Inflammatory macrophage treated with lipopolysaccharide for 4 hours (primary cell): ENCODE measurements around the gene ITGB2.
"Not testable (repeated sequence)": the region's sequence is repeated elsewhere in the genome, so short reads cannot be mapped to it uniquely, and the experiment has no call there.

ENCODE experiments used
- DNase-seq: peaks from one replicate; pipeline ENCODE4 v3.0.0-alpha.2; 2020

ITGB2 gene

GRCh38 chr21:44925378-44925755, 4.7 kb upstream of the ITGB2 start:
- DNase-seq: no peak

GRCh38 chr21:44924606-44925377, 4.1 kb upstream of the ITGB2 start:
- DNase-seq: peak; percentile 92

GRCh38 chr21:44923480-44924084, 2.9 kb upstream of the ITGB2 start:
- peak; percentile 74 for DNase-seq

GRCh38 chr21:44921928-44922327, 1.2 kb upstream of the ITGB2 start:
- DNase-seq: no peak

GRCh38 chr21:44919913-44920693, 596 bp downstream of the ITGB2 start:
- DNase-seq: no peak

- peak; percentile 56 for DNase-seq
Measured at GRCh38 chr21:44919111-44919912, 1.4 kb downstream of the ITGB2 start.

GRCh38 chr21:44918581-44919033, 2.1 kb downstream of the ITGB2 start:
- DNase-seq: no peak

- DNase-seq: no peak
Measured at GRCh38 chr21:44918107-44918470, 2.6 kb downstream of the ITGB2 start.

GRCh38 chr21:44917446-44918106, 3.1 kb downstream of the ITGB2 start:
- DNase-seq: no peak

- DNase-seq: no peak
Measured at GRCh38 chr21:44916965-44917364, 3.7 kb downstream of the ITGB2 start.

- peak; percentile 79 for DNase-seq
Measured at GRCh38 chr21:44914176-44914874, 6.4 kb downstream of the ITGB2 start.

GRCh38 chr21:44913425-44914175, 7.1 kb downstream of the ITGB2 start:
- DNase-seq: no peak

GRCh38 chr21:44912506-44913412, 7.9 kb downstream of the ITGB2 start:
- not testable (repeated sequence) for DNase-seq

- DNase-seq: no peak
Measured at GRCh38 chr21:44912158-44912473, 8.6 kb downstream of the ITGB2 start.

- peak; percentile 78 for DNase-seq
Measured at GRCh38 chr21:44911384-44912157, 9.1 kb downstream of the ITGB2 start.

GRCh38 chr21:44911068-44911383, 9.7 kb downstream of the ITGB2 start:
- no peak for DNase-seq

- DNase-seq: no peak
Measured at GRCh38 chr21:44910229-44911067, 10.3 kb downstream of the ITGB2 start.

- DNase-seq: no peak
Measured at GRCh38 chr21:44909719-44910118, 11.0 kb downstream of the ITGB2 start.
